MM.1S (cell line): ENCODE measurements around the gene GATB.

Experiments
- DNase-seq: peaks from one replicate; pipeline ENCODE4 v3.0.0-alpha.2; 2015
- H2AFZ ChIP-seq: fragments of 300-600 bp; sonication (generic); 2 replicates; pipeline ENCODE4 v1.6.0; 2016; ENCODE audit warnings: antibody characterized with exemption, low read length
- H3F3A ChIP-seq: fragments of 300-600 bp; sonication (generic); 2 replicates; pipeline ENCODE4 v1.6.1; 2016; ENCODE audit warnings: mild to moderate bottlenecking, antibody characterized with exemption, low read length, moderate library complexity, mixed read lengths; ENCODE audit not compliant: insufficient read depth
- H3K27ac ChIP-seq: fragments of 300-600 bp; sonication (generic); 2 replicates; pipeline ENCODE4 v1.5.1; 2016; ENCODE audit warnings: mild to moderate bottlenecking, low read length
- H3K27me3 ChIP-seq: fragments of 300-600 bp; sonication (generic); replicated peaks from 2 replicates; pipeline ENCODE4 v1.6.0; 2016; ENCODE audit warnings: low read length; ENCODE audit not compliant: insufficient read depth
- H3K36me3 ChIP-seq: fragments of 300-600 bp; sonication (generic); replicated peaks from 2 replicates; pipeline ENCODE4 v1.6.1; 2016; ENCODE audit warnings: mild to moderate bottlenecking, low read length, mixed read lengths; ENCODE audit not compliant: insufficient read depth
- H3K4me1 ChIP-seq: fragments of 300-600 bp; sonication (generic); 2 replicates; pipeline ENCODE4 v1.6.1; 2016; ENCODE audit warnings: low read length, mixed read lengths
- H3K4me2 ChIP-seq: fragments of 300-600 bp; sonication (generic); 2 replicates; pipeline ENCODE4 v1.6.0; 2016; ENCODE audit warnings: low read depth, low read length
- H3K4me3 ChIP-seq: fragments of 300-600 bp; sonication (generic); 2 replicates; pipeline ENCODE4 v1.5.1; 2016; ENCODE audit warnings: low read length, mixed read lengths
- H3K79me2 ChIP-seq: fragments of 300-600 bp; sonication (generic); 2 replicates; pipeline ENCODE4 v1.6.1; 2016; ENCODE audit warnings: mixed run types, low read length, mixed read lengths
- H3K9ac ChIP-seq: fragments of 300-600 bp; sonication (generic); 2 replicates; pipeline ENCODE4 v1.6.1; 2016; ENCODE audit warnings: low read length, mixed read lengths
- H3K9me2 ChIP-seq: fragments of 300-600 bp; sonication (generic); replicated peaks from 2 replicates; pipeline ENCODE4 v1.6.1; 2016; ENCODE audit warnings: mild to moderate bottlenecking, low read length, mixed read lengths; ENCODE audit not compliant: insufficient read depth
- H3K9me3 ChIP-seq: fragments of 300-600 bp; sonication (generic); replicated peaks from 2 replicates; pipeline ENCODE4 v1.6.1; 2016; ENCODE audit warnings: mild to moderate bottlenecking, low read length, mixed read lengths; ENCODE audit not compliant: insufficient read depth
- H4K20me1 ChIP-seq: fragments of 300-600 bp; sonication (generic); 2 replicates; pipeline ENCODE4 v1.6.1; 2016; ENCODE audit warnings: mild to moderate bottlenecking, low read length, moderate library complexity, mixed read lengths; ENCODE audit not compliant: insufficient read depth
- EZH2 ChIP-seq: fragments of 300-600 bp; sonication (generic); optimal IDR thresholded peaks from 2 replicates; pipeline ENCODE3; 2017; ENCODE audit warnings: low read depth, mild to moderate bottlenecking, antibody characterized with exemption, low read length, mixed read lengths
- EZH2phosphoT487 ChIP-seq: fragments of 300-600 bp; sonication (generic); IDR thresholded peaks from 2 replicates; pipeline ENCODE4 v1.6.1; 2018; ENCODE audit warnings: antibody characterized with exemption, low read length
- TF ChIP-seq, protein P1 (sequence below): fragments of 300-600 bp; sonication (generic); IDR thresholded peaks from 2 replicates; pipeline ENCODE4 v1.5.1; 2016; ENCODE audit warnings: antibody characterized with exemption, low read length, mixed read lengths

The GATB gene

DNA sequence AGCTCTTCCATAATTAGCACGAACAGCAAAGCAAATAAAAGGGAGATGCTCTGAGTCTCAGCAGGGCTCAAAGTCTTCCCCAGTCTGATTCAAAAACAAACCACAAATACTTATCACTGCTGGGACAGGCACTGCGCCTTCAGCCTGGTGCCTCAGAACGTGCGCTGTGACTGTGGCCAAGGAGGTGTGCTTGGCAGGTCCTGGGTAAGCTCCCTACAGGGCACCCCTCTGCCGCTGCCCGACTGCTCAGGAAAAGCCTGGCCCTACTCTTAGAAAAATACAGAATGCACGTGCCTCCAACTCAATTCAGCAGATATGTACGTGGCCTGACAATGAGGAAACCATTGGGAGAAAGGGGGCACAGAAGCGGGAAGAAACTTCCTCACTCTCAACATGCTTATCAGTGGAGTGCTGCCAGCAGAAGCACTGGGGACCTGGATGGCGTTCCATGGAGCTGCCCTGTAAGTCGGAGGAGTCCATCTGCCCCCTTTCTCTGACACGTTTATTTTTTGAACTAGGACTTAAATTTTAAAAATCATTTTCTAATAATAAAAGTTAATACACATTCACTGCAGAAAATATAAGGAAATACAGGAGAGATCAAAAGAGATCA lies 86.8 kb downstream of the GATB start:
- H3K4me1 ChIP-seq, result no peaks in the 10 kb centered on the region
- no peak overlapping the region for H2AFZ ChIP-seq
- no peak overlapping the region for H3K9ac ChIP-seq
- H3K79me2 ChIP-seq, result no peaks in the 10 kb centered on the region
- H3K27me3 ChIP-seq, result no peaks in the 10 kb centered on the region
- H4K20me1 ChIP-seq, result no peaks in the 10 kb centered on the region
- no peak overlapping the region for H3K4me3 ChIP-seq
- H3K4me2 ChIP-seq, result no peak overlapping the region
- H3K9me2 ChIP-seq, result no peaks in the 10 kb centered on the region
- no peaks in the 10 kb centered on the region for H3F3A ChIP-seq
- no peaks in the 10 kb centered on the region for H3K36me3 ChIP-seq
- no peak overlapping the region for H3K27ac ChIP-seq
- TF ChIP-seq EZH2phosphoT487, result no peak
- TF ChIP-seq EZH2, result no peak
- TF ChIP-seq, protein P1, sequence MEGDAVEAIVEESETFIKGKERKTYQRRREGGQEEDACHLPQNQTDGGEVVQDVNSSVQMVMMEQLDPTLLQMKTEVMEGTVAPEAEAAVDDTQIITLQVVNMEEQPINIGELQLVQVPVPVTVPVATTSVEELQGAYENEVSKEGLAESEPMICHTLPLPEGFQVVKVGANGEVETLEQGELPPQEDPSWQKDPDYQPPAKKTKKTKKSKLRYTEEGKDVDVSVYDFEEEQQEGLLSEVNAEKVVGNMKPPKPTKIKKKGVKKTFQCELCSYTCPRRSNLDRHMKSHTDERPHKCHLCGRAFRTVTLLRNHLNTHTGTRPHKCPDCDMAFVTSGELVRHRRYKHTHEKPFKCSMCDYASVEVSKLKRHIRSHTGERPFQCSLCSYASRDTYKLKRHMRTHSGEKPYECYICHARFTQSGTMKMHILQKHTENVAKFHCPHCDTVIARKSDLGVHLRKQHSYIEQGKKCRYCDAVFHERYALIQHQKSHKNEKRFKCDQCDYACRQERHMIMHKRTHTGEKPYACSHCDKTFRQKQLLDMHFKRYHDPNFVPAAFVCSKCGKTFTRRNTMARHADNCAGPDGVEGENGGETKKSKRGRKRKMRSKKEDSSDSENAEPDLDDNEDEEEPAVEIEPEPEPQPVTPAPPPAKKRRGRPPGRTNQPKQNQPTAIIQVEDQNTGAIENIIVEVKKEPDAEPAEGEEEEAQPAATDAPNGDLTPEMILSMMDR, result no peak
- H3K9me3 ChIP-seq, result no peaks in the 10 kb centered on the region
- DNase-seq, result no peak

DNA sequence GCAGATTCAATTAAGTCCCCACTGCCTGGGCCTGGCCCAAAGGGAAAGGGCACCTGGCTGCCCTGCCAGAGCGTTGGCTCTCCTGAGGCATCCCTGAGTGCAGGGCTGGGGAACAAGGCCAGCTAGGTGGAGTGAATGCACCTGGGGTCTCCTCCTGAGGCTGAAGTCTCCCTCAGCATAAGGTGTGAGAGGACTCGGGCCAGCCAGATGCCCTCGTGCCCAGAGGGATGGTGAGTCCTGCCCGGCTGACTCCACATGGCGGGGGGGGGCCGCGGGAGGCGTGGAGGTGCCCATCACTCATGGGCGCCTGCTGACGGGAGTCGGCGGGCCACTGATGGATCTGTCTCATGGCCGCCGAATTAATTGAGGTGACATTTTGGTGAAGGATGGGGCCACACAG lies 87.8 kb downstream of the GATB start:
- no peaks in the 10 kb centered on the region for H4K20me1 ChIP-seq
- H3K27me3 ChIP-seq, result no peaks in the 10 kb centered on the region
- no peak overlapping the region for H3K4me3 ChIP-seq
- no peaks in the 10 kb centered on the region for H3K79me2 ChIP-seq
- no peaks in the 10 kb centered on the region for H3F3A ChIP-seq
- H3K9ac ChIP-seq, result no peak overlapping the region
- no peak overlapping the region for H3K4me2 ChIP-seq
- no peak for TF ChIP-seq EZH2phosphoT487
- no peaks in the 10 kb centered on the region for H3K9me2 ChIP-seq
- no peaks in the 10 kb centered on the region for H3K4me1 ChIP-seq
- H3K9me3 ChIP-seq, result no peaks in the 10 kb centered on the region
- DNase-seq, result no peak
- H3K27ac ChIP-seq, result no peak overlapping the region
- no peak overlapping the region for H2AFZ ChIP-seq
- no peaks in the 10 kb centered on the region for H3K36me3 ChIP-seq

GRCh38 chr4:151671541-151672059 lies 89.2 kb downstream of the GATB start:
- DNase-seq, result no peak
- Histone ChIP-seq H3K27ac (no peak overlapping the region), H3K4me1 (no peaks in the 10 kb centered on the region), H3K79me2 (no peaks in the 10 kb centered on the region), H4K20me1 (no peaks in the 10 kb centered on the region), H2AFZ (no peak overlapping the region), H3K36me3 (no peaks in the 10 kb centered on the region), H3K27me3 (no peaks in the 10 kb centered on the region), H3F3A (no peaks in the 10 kb centered on the region), H3K4me2 (no peak overlapping the region), H3K4me3 (no peak overlapping the region), H3K9ac (no peak overlapping the region), H3K9me2 (no peaks in the 10 kb centered on the region), H3K9me3 (no peaks in the 10 kb centered on the region)
- TF ChIP-seq EZH2, result no peak
- TF ChIP-seq, protein P1, result no peak
- no peak for TF ChIP-seq EZH2phosphoT487

DNA sequence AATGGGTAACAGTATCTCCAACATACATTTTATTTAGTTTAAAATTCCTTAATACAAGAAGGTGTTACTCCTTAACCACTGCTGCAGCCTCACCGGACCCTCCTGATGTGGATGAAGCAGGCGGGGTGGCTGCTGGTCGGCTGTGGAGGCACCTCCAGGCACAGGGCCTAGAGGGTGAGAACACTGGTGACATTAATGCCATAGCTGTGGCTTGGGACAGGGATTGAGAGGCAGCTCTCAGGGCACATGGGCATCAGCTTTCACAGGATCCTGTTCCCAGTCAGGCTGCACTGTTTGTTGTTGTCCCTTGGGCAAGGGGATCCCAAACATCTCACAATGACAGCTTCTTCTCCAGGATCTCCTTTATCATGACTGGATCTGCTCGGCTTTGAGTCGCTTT lies 90.0 kb downstream of the GATB start:
- Histone ChIP-seq H3K27ac (no peak overlapping the region), H3K27me3 (no peaks in the 10 kb centered on the region), H2AFZ (no peak overlapping the region), H3K9ac (no peak overlapping the region), H3K36me3 (no peaks in the 10 kb centered on the region), H3K9me3 (no peaks in the 10 kb centered on the region), H3K9me2 (no peaks in the 10 kb centered on the region), H3K4me3 (no peak overlapping the region), H3F3A (no peaks in the 10 kb centered on the region), H3K79me2 (no peaks in the 10 kb centered on the region), H3K4me1 (no peaks in the 10 kb centered on the region), H3K4me2 (no peak overlapping the region), H4K20me1 (no peaks in the 10 kb centered on the region)
- DNase-seq, result no peak
- TF ChIP-seq, protein P1, result no peak
- TF ChIP-seq EZH2 (no peak), EZH2phosphoT487 (no peak)
